K562 (cell line): ENCODE data around the gene PTPRR. TPM values are rescaled to one million over a fixed set of nuclear protein-coding genes. Genes with fewer than 3 reads are reported as not detected.

ENCODE experiments used
- ARID2 ChIP-seq: fragments of 450-650 bp; IDR thresholded peaks from 2 replicates; pipeline ENCODE4 v1.6.1; 2017; ENCODE audit warnings: antibody characterized with exemption, mild to moderate bottlenecking
- ATF1 ChIP-seq, 2 experiments: fragments of 450-650 bp in 1 of 2; IDR thresholded peaks; 2 replicates each; pipeline ENCODE4 v1.6.1; 2016; ENCODE audit warnings: missing compliant biosample characterization in 1 of 2, missing genetic modification characterization in 1 of 2
- ATF7 ChIP-seq: fragments of 450-650 bp; IDR thresholded peaks from 2 replicates; pipeline ENCODE4 v1.7.1; 2014; ENCODE audit warnings: mild to moderate bottlenecking, moderate library complexity
- BCOR ChIP-seq: fragments of 450-650 bp; IDR thresholded peaks from 2 replicates; pipeline ENCODE4 v1.6.1; 2016
- CTBP1 ChIP-seq: fragments of 450-650 bp; IDR thresholded peaks from 2 replicates; pipeline ENCODE4 v1.6.1; 2016; ENCODE audit warnings: borderline replicate concordance
- DMBX1 ChIP-seq: fragments of 250-450 bp; sonication (Bioruptor Pico); IDR thresholded peaks from 2 replicates; pipeline ENCODE4 v1.8.0; 2022; ENCODE audit warnings: inconsistent platforms, mild to moderate bottlenecking, moderate library complexity, borderline replicate concordance
- EP400 ChIP-seq: fragments of 450-650 bp; IDR thresholded peaks from 2 replicates; pipeline ENCODE4 v1.6.1; 2017; ENCODE audit warnings: antibody characterized with exemption, mild to moderate bottlenecking, moderate library complexity
- GABPB1 ChIP-seq: sonication (generic); formaldehyde crosslinking; IDR thresholded peaks from 2 replicates; pipeline ENCODE4 v1.8.0; 2022; ENCODE audit warnings: mild to moderate bottlenecking, missing genetic modification reagents
- KLF16 ChIP-seq: IDR thresholded peaks from 2 replicates; pipeline ENCODE4 v1.6.1; 2016; ENCODE audit warnings: antibody characterized with exemption
- OTX1 ChIP-seq: fragments of 450-650 bp; formaldehyde crosslinking; IDR thresholded peaks from 2 replicates; pipeline ENCODE4 v1.4.0; 2022; ENCODE audit warnings: mild to moderate bottlenecking
- RFX1 ChIP-seq: fragments of 450-650 bp; IDR thresholded peaks from 2 replicates; pipeline ENCODE4 v1.6.1; 2016; ENCODE audit warnings: mild to moderate bottlenecking, moderate library complexity
- STAG1 ChIP-seq: sonication (generic); formaldehyde crosslinking; IDR thresholded peaks from 2 replicates; pipeline ENCODE4 v1.5.0; 2020; ENCODE audit warnings: missing genetic modification reagents, borderline replicate concordance
- TAL1 ChIP-seq: fragments of 450-650 bp; IDR thresholded peaks from 2 replicates; pipeline ENCODE4 v1.6.1; 2016; ENCODE audit warnings: mild to moderate bottlenecking
- ZNF174 ChIP-seq: fragments of 250-450 bp; sonication (Bioruptor Pico); IDR thresholded peaks from 2 replicates; pipeline ENCODE4 v1.4.0; 2020; ENCODE audit warnings: mild to moderate bottlenecking
- ZNF253 ChIP-seq: fragments of 250-450 bp; sonication (Bioruptor Pico); conservative IDR thresholded peaks from 2 replicates; pipeline ENCODE4 v1.6.1; 2021; ENCODE audit warnings: mild to moderate bottlenecking
- ZSCAN29 ChIP-seq: fragments of 450-650 bp; IDR thresholded peaks from 2 replicates; pipeline ENCODE4 v1.6.1; 2017
- polyA plus RNA-seq, 8 experiments: library from polyadenylated mRNA; depleted of rRNA in 4 of 8; stranded (reverse) in 5 of 8; unstranded in 3 of 8; fragments of >200 nt; fragmentation: Nextera tagmentation in 2 of 8; fragmentation: Illumina TruSeq in 1 of 8; extraction: Ambion mirVana in 2 of 8; extraction: Trizol in 1 of 8; gene quantifications; 2 replicates each; pipeline versions ENCODE4 v1.2.1 to v1.2.3, GENCODE V29; 2011 to 2014; ENCODE audit warnings: inconsistent platforms in 1 of 8, missing spikeins in 1 of 8
- total RNA-seq, 7 experiments: library from RNA; depleted of rRNA in 6 of 7; stranded (reverse); fragments of >200 nt in 6 of 7; fragmentation: Illumina TruSeq in 2 of 7; extraction: Trizol in 2 of 7; gene quantifications; 2 replicates each; pipeline versions ENCODE4 v1.2.1 to v1.2.3, GENCODE V29; 2011 to 2021; ENCODE audit warnings: low replicate concordance in 1 of 7
- TF ChIP-seq, protein P1 (sequence below), 2 experiments: fragments of 450-650 bp; formaldehyde crosslinking in 1 of 2; IDR thresholded peaks; 2 replicates each; pipeline versions ENCODE4 v1.4.0 to v1.6.1; 2014 to 2020; ENCODE audit warnings: mild to moderate bottlenecking in 2 of 2, borderline replicate concordance in 1 of 2, low read depth in 1 of 2
- TF ChIP-seq, protein P2 (sequence below): fragments of 450-650 bp; formaldehyde crosslinking; IDR thresholded peaks from 2 replicates; pipeline ENCODE4 v1.4.0; 2020; ENCODE audit warnings: mild to moderate bottlenecking, moderate library complexity
- TF ChIP-seq, protein P3 (sequence below), 2 experiments: fragments of 250-450 bp in 1 of 2; fragments of 450-650 bp in 1 of 2; sonication (Bioruptor Pico) in 1 of 2; IDR thresholded peaks; 2 replicates each; pipeline versions ENCODE4 v1.6.1 to v1.8.0; 2016 to 2021; ENCODE audit warnings: mild to moderate bottlenecking in 2 of 2, moderate library complexity in 2 of 2, missing compliant biosample characterization in 1 of 2, missing genetic modification characterization in 1 of 2

Gene PTPRR
- total and polyA plus RNA-seq, 9 of the 15 experiments (the other 6 are each of a cell fraction or from before 2014, with no cell fraction given): 6.6 to 41.7 (median 12.3) TPM

DNA sequence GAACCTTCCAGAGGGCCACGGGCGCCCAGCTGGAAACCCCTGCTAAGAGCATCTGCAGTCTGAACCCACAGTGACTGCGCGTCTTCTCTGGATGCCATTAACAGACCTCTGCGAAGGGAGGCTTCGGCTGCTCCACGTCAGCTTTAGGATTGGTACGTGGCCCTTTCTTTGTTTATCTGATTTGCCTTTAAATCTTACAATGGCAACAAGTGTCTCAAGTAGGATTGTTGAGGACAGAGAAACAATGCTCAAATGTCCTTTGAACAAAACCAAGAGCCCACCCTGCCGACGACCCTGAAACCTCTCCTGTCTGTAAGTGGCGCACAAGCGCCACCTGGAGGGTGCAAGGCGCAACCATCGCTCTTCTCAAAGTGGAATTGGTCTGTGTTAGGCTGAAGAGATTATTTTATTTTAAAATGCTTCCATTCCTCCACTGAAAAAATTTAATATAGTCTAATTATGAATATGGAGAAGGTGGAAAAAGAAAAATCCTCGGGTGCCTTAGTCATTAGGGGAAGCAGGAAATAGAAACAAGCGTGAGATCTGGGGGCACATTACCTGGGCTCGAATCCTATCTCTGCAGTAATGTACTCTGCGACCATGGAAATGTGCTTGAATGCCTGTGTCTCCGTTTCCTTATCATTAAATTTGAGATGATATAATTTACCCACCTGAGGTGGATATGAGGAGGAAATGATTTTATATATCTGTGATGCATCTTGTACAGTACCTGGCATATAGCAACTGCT is 200.7 kb downstream of the PTPRR start (continued):
- TF ChIP-seq, protein P1, sequence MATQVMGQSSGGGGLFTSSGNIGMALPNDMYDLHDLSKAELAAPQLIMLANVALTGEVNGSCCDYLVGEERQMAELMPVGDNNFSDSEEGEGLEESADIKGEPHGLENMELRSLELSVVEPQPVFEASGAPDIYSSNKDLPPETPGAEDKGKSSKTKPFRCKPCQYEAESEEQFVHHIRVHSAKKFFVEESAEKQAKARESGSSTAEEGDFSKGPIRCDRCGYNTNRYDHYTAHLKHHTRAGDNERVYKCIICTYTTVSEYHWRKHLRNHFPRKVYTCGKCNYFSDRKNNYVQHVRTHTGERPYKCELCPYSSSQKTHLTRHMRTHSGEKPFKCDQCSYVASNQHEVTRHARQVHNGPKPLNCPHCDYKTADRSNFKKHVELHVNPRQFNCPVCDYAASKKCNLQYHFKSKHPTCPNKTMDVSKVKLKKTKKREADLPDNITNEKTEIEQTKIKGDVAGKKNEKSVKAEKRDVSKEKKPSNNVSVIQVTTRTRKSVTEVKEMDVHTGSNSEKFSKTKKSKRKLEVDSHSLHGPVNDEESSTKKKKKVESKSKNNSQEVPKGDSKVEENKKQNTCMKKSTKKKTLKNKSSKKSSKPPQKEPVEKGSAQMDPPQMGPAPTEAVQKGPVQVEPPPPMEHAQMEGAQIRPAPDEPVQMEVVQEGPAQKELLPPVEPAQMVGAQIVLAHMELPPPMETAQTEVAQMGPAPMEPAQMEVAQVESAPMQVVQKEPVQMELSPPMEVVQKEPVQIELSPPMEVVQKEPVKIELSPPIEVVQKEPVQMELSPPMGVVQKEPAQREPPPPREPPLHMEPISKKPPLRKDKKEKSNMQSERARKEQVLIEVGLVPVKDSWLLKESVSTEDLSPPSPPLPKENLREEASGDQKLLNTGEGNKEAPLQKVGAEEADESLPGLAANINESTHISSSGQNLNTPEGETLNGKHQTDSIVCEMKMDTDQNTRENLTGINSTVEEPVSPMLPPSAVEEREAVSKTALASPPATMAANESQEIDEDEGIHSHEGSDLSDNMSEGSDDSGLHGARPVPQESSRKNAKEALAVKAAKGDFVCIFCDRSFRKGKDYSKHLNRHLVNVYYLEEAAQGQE (IDR thresholded peaks at IDR 0.05; ENCODE audit: borderline replicate concordance): peak; percentile 90
- TF ChIP-seq, protein P1 (CRISPR knock-in tag; IDR thresholded peaks at IDR 0.05; ENCODE audit: low read depth): no peak
- TF ChIP-seq ATF7 (0 out of 2 replicates have a peak, but pooled peaks have one; percentile 20), ZNF174 (CRISPR knock-in tag) (no peak), EP400 (no peak), BCOR (no peak), ATF1 (CRISPR knock-in tag; IDR thresholded peaks at IDR 0.05) (no peak), ATF1 (tag; IDR thresholded peaks at IDR 0.05) (peak; percentile 39; the same call in 1 of the 2 replicates), DMBX1 (CRISPR knock-in tag) (0 out of 2 replicates have a peak, but pooled peaks have one; percentile 25), ZNF253 (CRISPR knock-in tag) (no peak), KLF16 (0 out of 2 replicates have a peak, but pooled peaks have one; percentile 62), TAL1 (no peak), OTX1 (CRISPR knock-in tag) (no peak), CTBP1 (no peak), ARID2 (peak; percentile 75), ZSCAN29 (no peak), STAG1 (CRISPR knock-in tag) (peak; percentile 57; the same call in 1 of the 2 replicates), RFX1 (no peak), GABPB1 (CRISPR knock-in tag) (no peak)
- TF ChIP-seq, protein P2, sequence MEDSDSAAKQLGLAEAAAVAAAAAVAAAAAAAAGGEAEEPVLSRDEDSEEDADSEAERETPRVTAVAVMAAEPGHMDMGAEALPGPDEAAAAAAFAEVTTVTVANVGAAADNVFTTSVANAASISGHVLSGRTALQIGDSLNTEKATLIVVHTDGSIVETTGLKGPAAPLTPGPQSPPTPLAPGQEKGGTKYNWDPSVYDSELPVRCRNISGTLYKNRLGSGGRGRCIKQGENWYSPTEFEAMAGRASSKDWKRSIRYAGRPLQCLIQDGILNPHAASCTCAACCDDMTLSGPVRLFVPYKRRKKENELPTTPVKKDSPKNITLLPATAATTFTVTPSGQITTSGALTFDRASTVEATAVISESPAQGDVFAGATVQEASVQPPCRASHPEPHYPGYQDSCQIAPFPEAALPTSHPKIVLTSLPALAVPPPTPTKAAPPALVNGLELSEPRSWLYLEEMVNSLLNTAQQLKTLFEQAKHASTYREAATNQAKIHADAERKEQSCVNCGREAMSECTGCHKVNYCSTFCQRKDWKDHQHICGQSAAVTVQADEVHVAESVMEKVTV (CRISPR knock-in tag): peak; percentile 92
- TF ChIP-seq, protein P3, sequence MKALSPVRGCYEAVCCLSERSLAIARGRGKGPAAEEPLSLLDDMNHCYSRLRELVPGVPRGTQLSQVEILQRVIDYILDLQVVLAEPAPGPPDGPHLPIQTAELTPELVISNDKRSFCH (CRISPR knock-in tag; IDR thresholded peaks at IDR 0.05): no peak
- TF ChIP-seq, protein P3 (tag; IDR thresholded peaks at IDR 0.05): no peak
